HCT116 (cell line): ENCODE measurements around the gene HRC. TPM values are rescaled to one million over a fixed set of nuclear protein-coding genes. Genes with fewer than 3 reads are reported as not detected.

Experiments
- ATAC-seq: fragments of 200-7000 bp; cut with Tn5 transposase; 2 replicates; pipeline ENCODE4 v1.9.1; 2020; ENCODE audit warnings: mild to moderate bottlenecking, moderate library complexity
- BruUV-seq: library from RNA; stranded (reverse); fragments of 400-500 nt; replicated peaks from 2 replicates; lab custom pipeline; 2021; lab: Mats Ljungman, UMichigan
- CTCF ChIA-PET: fragments of 300-600 bp; sonication (Branson Sonifier 250); formaldehyde crosslinking; loops from one replicate; lab custom pipeline; 2021; ENCODE audit warnings: antibody characterized with exemption; lab: Charles Lee
- POLR2A ChIA-PET: fragments of 300-600, 350-600 bp; sonication (Branson Sonifier 250); formaldehyde crosslinking; loops from one replicate; lab custom pipeline; 2021; ENCODE audit warnings: antibody characterized with exemption; lab: Charles Lee
- RAD21 ChIA-PET, 2 experiments: fragments of 300-600 bp; sonication (Branson Sonifier 250); formaldehyde crosslinking; loops; one replicate each; lab custom pipeline; 2023; ENCODE audit warnings: low total read pairs in 2 of 2; ENCODE audit not compliant: uncharacterized antibody in 2 of 2, unreplicated experiment in 2 of 2, low non-redundant PET in 1 of 2; lab: Charles Lee
- DNase-seq: peaks from one replicate; pipeline ENCODE4 v3.0.0-alpha.2; 2010; ENCODE audit warnings: low read depth, low spot score
- H2AFZ ChIP-seq: fragments of 200-600 bp; shearing (Covaris generic), sonication (generic); 2 replicates; pipeline ENCODE4 v1.6.1; 2017; ENCODE audit warnings: low read depth, mixed run types, mixed read lengths, antibody characterized with exemption, low read length; ENCODE audit not compliant: poor library complexity, severe bottlenecking
- H3K27ac ChIP-seq: 2 replicates; pipeline ENCODE4 v1.5.1; 2012; ENCODE audit warnings: low read depth, low read length
- H3K27me3 ChIP-seq: fragments of 200-600 bp; sonication (generic); 2 replicates; pipeline ENCODE4 v1.6.1; 2016; ENCODE audit warnings: mixed run types, low read length, mixed read lengths; ENCODE audit not compliant: insufficient read depth
- H3K36me3 ChIP-seq, 2 experiments: fragments of 200-500 bp in 1 of 2; fragments of 200-600 bp in 1 of 2; sonication (Bioruptor generic) in 1 of 2; sonication (generic) in 1 of 2; 2 replicates each; pipeline versions ENCODE4 v1.5.1 to v1.6.1; 2014 to 2016; ENCODE audit warnings: low read length in 2 of 2, inconsistent platforms in 1 of 2, mixed read lengths in 1 of 2, mixed run types in 1 of 2; ENCODE audit not compliant: insufficient read depth in 2 of 2, control insufficient read depth in 1 of 2
- H3K4me1 ChIP-seq, 2 experiments: fragments of 200-600 bp in 1 of 2; sonication (generic) in 1 of 2; 2 replicates each; pipeline versions ENCODE4 v1.5.1 to v1.6.1; 2012 to 2017; ENCODE audit warnings: low read length in 2 of 2, inconsistent platforms in 1 of 2, mild to moderate bottlenecking in 1 of 2, mixed read lengths in 1 of 2, mixed run types in 1 of 2, moderate library complexity in 1 of 2; ENCODE audit not compliant: insufficient read depth in 2 of 2, control insufficient read depth in 1 of 2
- H3K4me2 ChIP-seq: fragments of 200-600 bp; sonication (generic); 2 replicates; pipeline ENCODE4 v1.6.1; 2017; ENCODE audit warnings: mixed run types, low read length, mixed read lengths
- H3K4me3 ChIP-seq, 2 experiments: fragments of 200-600 bp in 1 of 2; sonication (generic) in 1 of 2; replicated peaks in 1 of 2; 2 replicates each; pipeline ENCODE4 v1.5.1; 2011 to 2016; ENCODE audit warnings: low read length in 2 of 2, control low read depth in 1 of 2, low read depth in 1 of 2, mild to moderate bottlenecking in 1 of 2, mixed read lengths in 1 of 2, mixed run types in 1 of 2
- H3K79me2 ChIP-seq: fragments of 200-600 bp; sonication (generic); 2 replicates; pipeline ENCODE4 v1.6.1; 2017; ENCODE audit warnings: mild to moderate bottlenecking, mixed run types, low read length, moderate library complexity, mixed read lengths; ENCODE audit not compliant: insufficient read depth
- H3K9ac ChIP-seq: fragments of 200-600 bp; sonication (generic); 2 replicates; pipeline ENCODE4 v1.6.1; 2016; ENCODE audit warnings: low read length, mixed read lengths
- H3K9me2 ChIP-seq: fragments of 200-600 bp; sonication (generic), shearing (Covaris generic); 2 replicates; pipeline ENCODE4 v1.6.1; 2017; ENCODE audit warnings: mixed run types, mild to moderate bottlenecking, moderate library complexity; ENCODE audit not compliant: insufficient read depth
- H3K9me3 ChIP-seq, 2 experiments: fragments of 200-500 bp in 1 of 2; fragments of 200-600 bp in 1 of 2; sonication (Bioruptor generic) in 1 of 2; sonication (generic) in 1 of 2; 2 replicates each; pipeline ENCODE4 v1.6.1; 2014 to 2017; ENCODE audit warnings: low read length in 2 of 2, mixed read lengths in 2 of 2, inconsistent platforms in 1 of 2, low read depth in 1 of 2, mild to moderate bottlenecking in 1 of 2, mixed run types in 1 of 2, moderate library complexity in 1 of 2; ENCODE audit not compliant: control insufficient read depth in 1 of 2, insufficient read depth in 1 of 2
- H4K20me1 ChIP-seq: fragments of 200-600 bp; sonication (generic), shearing (Covaris generic); 2 replicates; pipeline ENCODE4 v1.6.1; 2017; ENCODE audit warnings: mixed run types, mild to moderate bottlenecking, moderate library complexity; ENCODE audit not compliant: insufficient read depth
- CEBPB ChIP-seq: IDR thresholded peaks from 2 replicates; pipeline ENCODE4 v1.6.1; 2012; ENCODE audit warnings: low read depth
- ELF1 ChIP-seq: IDR thresholded peaks from 2 replicates; pipeline ENCODE4 v1.6.1; 2012; ENCODE audit warnings: low read depth, borderline replicate concordance
- EZH2phosphoT487 ChIP-seq: fragments of 200-600 bp; IDR thresholded peaks from 2 replicates; pipeline ENCODE4 v1.6.1; 2018; ENCODE audit warnings: antibody characterized with exemption, borderline replicate concordance
- FOSL1 ChIP-seq: IDR thresholded peaks from 2 replicates; pipeline ENCODE4 v1.6.1; 2012; ENCODE audit warnings: low read depth
- JUND ChIP-seq: IDR thresholded peaks from 2 replicates; pipeline ENCODE4 v1.6.1; 2012
- POLR2A ChIP-seq: IDR thresholded peaks from 2 replicates; pipeline ENCODE4 v1.7.0; 2011; ENCODE audit warnings: borderline replicate concordance; ENCODE audit not compliant: insufficient read depth, insufficient read length; ENCODE audit errors: extremely low read depth
- RAD21 ChIP-seq: IDR thresholded peaks from 2 replicates; pipeline ENCODE4 v1.6.1; 2012; ENCODE audit warnings: low read depth, mild to moderate bottlenecking
- SP1 ChIP-seq: IDR thresholded peaks from 2 replicates; pipeline ENCODE4 v1.6.1; 2012; ENCODE audit warnings: low read depth
- SRF ChIP-seq: IDR thresholded peaks from 2 replicates; pipeline ENCODE4 v1.6.1; 2012; ENCODE audit warnings: low read depth
- TCF7L2 ChIP-seq: IDR thresholded peaks from 2 replicates; pipeline ENCODE4 v1.7.0; 2011; ENCODE audit warnings: borderline replicate concordance, inconsistent platforms; ENCODE audit not compliant: insufficient read depth, insufficient read length; ENCODE audit errors: extremely low read depth
- ZBTB33 ChIP-seq: IDR thresholded peaks from 2 replicates; pipeline ENCODE4 v1.6.1; 2011; ENCODE audit warnings: mild to moderate bottlenecking, low read length, moderate library complexity; ENCODE audit not compliant: insufficient replicate concordance; ENCODE audit errors: extremely low read depth
- ZFX ChIP-seq: fragments of 450-650 bp; IDR thresholded peaks from 2 replicates; pipeline ENCODE4 v1.6.1; 2017
- ZNF274 ChIP-seq: fragments of 200-500 bp; sonication (Bioruptor generic); IDR thresholded peaks from 2 replicates; pipeline ENCODE4 v1.6.1; 2014; ENCODE audit warnings: mild to moderate bottlenecking, low read depth, low read length, inconsistent platforms
- intact Hi-C: fragments of 100-400 bp; cut with micrococcal nuclease; formaldehyde crosslinking; loops from 2 replicates; pipeline ENCODE4 v1.10.0; 2022
- total RNA-seq: library from RNA; stranded (reverse); gene quantifications from one replicate; pipeline ENCODE4 v1.2.1, GENCODE V29; 2021; ENCODE audit not compliant: unreplicated experiment
- TF ChIP-seq, protein P1 (sequence below): IDR thresholded peaks from 2 replicates; pipeline ENCODE4 v1.6.1; 2012
- TF ChIP-seq, protein P2 (sequence below), 3 experiments: fragments of 200-600 bp in 1 of 3; sonication (generic) in 1 of 3; IDR thresholded peaks in 2 of 3; conservative IDR thresholded peaks in 1 of 3; 2 replicates each; pipeline ENCODE4 v1.5.1; 2012 to 2017; ENCODE audit warnings: low read depth in 2 of 3, low read length in 2 of 3, antibody characterized with exemption in 1 of 3, borderline replicate concordance in 1 of 3, control low read depth in 1 of 3, mild to moderate bottlenecking in 1 of 3, mixed read lengths in 1 of 3, mixed run types in 1 of 3, moderate library complexity in 1 of 3; ENCODE audit not compliant: insufficient read depth in 1 of 3
- TF ChIP-seq, protein P3 (sequence below): IDR thresholded peaks from 2 replicates; pipeline ENCODE4 v1.6.1; 2012; ENCODE audit warnings: low read depth
- TF ChIP-seq, protein P4 (sequence below): IDR thresholded peaks from 2 replicates; pipeline ENCODE4 v1.6.1; 2012

HRC gene
- total RNA-seq, 1 experiment from 2014 or later: not detected

- Histone ChIP-seq H3K4me1 (no peaks in the 10 kb centered on the region; a peak in 1 of 4 replicates), H4K20me1 (no peaks in the 10 kb centered on the region), H3K27me3 (no peaks in the 10 kb centered on the region), H3K4me2 (no peak overlapping the region), H3K4me3 (no peak overlapping the region), H2AFZ (no peak overlapping the region), H3K36me3 (peaks cover 8 to 17% of the 10 kb centered on the region in 2 experiments), H3K9ac (no peak overlapping the region), H3K9me2 (no peaks in the 10 kb centered on the region), H3K79me2 (no peaks in the 10 kb centered on the region), H3K27ac (no peak overlapping the region), H3K9me3 (no peaks in the 10 kb centered on the region)
- ChIA-PET POLR2A (no interaction called here), RAD21 (no interaction called here), CTCF (no interaction called here)
- TF ChIP-seq SP1 (no peak), EZH2phosphoT487 (no peak), TCF7L2 (no peak), ZFX (no peak), RAD21 (no peak), CEBPB (no peak), ZNF274 (no peak), SRF (no peak), FOSL1 (no peak), ZBTB33 (no peak), POLR2A (no peak), JUND (no peak), ELF1 (no peak)
- TF ChIP-seq, protein P1, sequence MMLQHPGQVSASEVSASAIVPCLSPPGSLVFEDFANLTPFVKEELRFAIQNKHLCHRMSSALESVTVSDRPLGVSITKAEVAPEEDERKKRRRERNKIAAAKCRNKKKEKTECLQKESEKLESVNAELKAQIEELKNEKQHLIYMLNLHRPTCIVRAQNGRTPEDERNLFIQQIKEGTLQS: no peak
- TF ChIP-seq, protein P2, sequence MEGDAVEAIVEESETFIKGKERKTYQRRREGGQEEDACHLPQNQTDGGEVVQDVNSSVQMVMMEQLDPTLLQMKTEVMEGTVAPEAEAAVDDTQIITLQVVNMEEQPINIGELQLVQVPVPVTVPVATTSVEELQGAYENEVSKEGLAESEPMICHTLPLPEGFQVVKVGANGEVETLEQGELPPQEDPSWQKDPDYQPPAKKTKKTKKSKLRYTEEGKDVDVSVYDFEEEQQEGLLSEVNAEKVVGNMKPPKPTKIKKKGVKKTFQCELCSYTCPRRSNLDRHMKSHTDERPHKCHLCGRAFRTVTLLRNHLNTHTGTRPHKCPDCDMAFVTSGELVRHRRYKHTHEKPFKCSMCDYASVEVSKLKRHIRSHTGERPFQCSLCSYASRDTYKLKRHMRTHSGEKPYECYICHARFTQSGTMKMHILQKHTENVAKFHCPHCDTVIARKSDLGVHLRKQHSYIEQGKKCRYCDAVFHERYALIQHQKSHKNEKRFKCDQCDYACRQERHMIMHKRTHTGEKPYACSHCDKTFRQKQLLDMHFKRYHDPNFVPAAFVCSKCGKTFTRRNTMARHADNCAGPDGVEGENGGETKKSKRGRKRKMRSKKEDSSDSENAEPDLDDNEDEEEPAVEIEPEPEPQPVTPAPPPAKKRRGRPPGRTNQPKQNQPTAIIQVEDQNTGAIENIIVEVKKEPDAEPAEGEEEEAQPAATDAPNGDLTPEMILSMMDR (IDR thresholded peaks at IDR 0.05 in 2 of 3, conservative IDR thresholded peaks at IDR 0.05 in 1 of 3; ENCODE audit: borderline replicate concordance in 1 of 3, insufficient read depth in 1 of 3, low read depth in 2 of 3, low read length in 2 of 3): no peak
- TF ChIP-seq, protein P3, sequence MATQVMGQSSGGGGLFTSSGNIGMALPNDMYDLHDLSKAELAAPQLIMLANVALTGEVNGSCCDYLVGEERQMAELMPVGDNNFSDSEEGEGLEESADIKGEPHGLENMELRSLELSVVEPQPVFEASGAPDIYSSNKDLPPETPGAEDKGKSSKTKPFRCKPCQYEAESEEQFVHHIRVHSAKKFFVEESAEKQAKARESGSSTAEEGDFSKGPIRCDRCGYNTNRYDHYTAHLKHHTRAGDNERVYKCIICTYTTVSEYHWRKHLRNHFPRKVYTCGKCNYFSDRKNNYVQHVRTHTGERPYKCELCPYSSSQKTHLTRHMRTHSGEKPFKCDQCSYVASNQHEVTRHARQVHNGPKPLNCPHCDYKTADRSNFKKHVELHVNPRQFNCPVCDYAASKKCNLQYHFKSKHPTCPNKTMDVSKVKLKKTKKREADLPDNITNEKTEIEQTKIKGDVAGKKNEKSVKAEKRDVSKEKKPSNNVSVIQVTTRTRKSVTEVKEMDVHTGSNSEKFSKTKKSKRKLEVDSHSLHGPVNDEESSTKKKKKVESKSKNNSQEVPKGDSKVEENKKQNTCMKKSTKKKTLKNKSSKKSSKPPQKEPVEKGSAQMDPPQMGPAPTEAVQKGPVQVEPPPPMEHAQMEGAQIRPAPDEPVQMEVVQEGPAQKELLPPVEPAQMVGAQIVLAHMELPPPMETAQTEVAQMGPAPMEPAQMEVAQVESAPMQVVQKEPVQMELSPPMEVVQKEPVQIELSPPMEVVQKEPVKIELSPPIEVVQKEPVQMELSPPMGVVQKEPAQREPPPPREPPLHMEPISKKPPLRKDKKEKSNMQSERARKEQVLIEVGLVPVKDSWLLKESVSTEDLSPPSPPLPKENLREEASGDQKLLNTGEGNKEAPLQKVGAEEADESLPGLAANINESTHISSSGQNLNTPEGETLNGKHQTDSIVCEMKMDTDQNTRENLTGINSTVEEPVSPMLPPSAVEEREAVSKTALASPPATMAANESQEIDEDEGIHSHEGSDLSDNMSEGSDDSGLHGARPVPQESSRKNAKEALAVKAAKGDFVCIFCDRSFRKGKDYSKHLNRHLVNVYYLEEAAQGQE: no peak
- TF ChIP-seq, protein P4, sequence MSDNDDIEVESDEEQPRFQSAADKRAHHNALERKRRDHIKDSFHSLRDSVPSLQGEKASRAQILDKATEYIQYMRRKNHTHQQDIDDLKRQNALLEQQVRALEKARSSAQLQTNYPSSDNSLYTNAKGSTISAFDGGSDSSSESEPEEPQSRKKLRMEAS: no peak
- no peak for DNase-seq
- intact Hi-C loops: no loop called here
- ATAC-seq: no peak
- TSS peak; percentile 36 for BruUV-seq
Measured at GRCh38 chr19:49173198-49173597, 18.0 kb upstream of the HRC start.
